HG03558 (cell line): ENCODE measurements around the gene GHRL.
"Not testable (repeated sequence)": the region's sequence is repeated elsewhere in the genome, so short reads cannot be mapped to it uniquely, and the experiment has no call there.

ENCODE experiments used
- ATAC-seq: cut with Tn5 transposase; IDR thresholded peaks from one replicate; pipeline ENCODE4 v1.9.1; 2021; ENCODE audit warnings: moderate number of reproducible peaks; ENCODE audit not compliant: unreplicated experiment; ENCODE audit errors: extremely low read depth

GHRL gene

GRCh38 chr3:10303105-10303504 is 10.4 kb upstream of the GHRL start:
- no peak for ATAC-seq

GRCh38 chr3:10300087-10300486 is 7.3 kb upstream of the GHRL start:
- no peak for ATAC-seq

GRCh38 chr3:10299679-10300078 is 6.9 kb upstream of the GHRL start:
- ATAC-seq = no peak

DNA sequence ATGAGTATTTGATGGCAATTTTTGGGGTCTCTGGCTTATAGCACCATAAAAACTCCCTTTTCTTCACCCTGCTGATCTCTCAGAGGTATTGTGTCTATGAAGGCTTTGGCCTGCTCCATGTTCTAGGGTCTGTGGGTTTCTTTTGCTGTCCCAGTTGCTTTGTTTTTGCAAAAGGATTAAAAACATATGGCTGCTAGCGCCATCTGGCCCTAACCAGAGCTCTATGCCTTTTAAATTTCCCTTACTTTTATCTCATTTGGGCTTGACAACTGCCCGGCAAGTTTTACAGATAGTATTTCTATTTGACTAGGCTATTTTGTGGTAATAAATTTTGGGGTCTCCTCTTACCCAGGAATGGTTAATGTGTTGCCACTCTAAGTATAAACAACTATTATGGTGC is 6.4 kb upstream of the GHRL start:
- no peak for ATAC-seq

DNA sequence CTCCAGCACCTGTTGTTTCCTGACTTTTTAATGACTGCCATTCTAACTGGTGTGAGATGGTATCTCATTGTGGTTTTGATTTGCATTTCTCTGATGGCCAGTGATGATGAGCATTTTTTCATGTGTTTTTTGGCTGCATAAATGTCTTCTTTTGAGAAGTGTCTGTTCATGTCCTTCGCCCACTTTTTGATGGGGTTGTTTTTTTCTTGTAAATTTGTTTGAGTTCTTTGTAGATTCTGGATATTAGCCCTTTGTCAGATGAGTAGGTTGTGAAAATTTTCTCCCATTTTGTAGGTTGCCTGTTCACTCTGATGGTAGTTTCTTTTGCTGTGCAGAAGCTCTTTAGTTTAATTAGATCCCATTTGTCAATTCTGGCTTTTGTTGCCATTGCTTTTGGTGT is 5.3 kb upstream of the GHRL start:
- ATAC-seq = not testable (repeated sequence)

DNA sequence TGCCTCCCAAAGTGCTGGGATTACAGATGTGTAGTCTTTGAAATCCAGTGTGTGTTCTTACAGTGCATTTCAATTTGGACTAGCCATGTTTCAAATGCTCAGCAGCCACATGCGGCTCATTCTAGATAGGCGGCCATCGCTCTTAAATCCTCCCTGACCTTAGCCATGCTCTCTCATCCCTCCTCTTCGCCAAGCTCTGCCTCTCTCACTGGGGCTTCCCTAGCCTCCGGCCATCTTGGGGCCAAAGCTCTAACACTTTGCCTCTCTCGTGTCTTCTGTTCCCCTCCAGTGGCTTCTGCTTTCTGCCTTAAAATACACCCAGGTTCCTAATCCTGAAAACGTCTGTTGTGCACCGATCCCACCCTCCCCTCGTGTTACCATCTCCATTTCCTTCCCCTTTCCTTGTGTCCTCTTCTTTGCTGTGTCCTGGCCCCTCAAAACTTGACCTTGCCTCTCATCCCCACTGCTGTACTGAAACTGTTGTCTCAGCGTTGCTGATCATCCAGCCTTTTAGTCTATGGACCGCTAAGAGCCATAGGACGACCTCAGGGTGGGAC is 1.4 kb upstream of the GHRL start:
- no peak for ATAC-seq

DNA sequence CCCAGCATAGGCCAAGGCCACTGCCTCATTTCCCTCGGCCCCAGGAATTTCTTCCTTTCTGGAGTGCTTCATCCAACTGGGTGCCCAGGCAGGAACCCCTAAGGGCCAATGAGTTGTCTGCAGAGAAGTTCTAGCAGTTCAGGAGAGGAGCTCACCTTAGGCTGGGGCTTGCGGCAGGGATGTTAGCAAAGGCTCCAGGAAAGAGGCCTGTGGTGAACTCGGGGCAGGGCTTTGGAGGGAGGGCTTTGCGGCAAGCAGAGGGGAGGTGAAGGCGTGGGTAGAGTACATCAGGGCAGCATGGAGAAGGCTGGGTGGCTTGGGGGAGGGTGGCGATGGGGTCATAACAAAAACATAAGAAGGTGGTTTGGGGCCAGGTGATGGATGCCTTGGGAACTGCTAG is 1.1 kb downstream of the GHRL start:
- ATAC-seq = no peak

GRCh38 chr3:10290481-10291176 is 2.1 kb downstream of the GHRL start:
- no peak for ATAC-seq

DNA sequence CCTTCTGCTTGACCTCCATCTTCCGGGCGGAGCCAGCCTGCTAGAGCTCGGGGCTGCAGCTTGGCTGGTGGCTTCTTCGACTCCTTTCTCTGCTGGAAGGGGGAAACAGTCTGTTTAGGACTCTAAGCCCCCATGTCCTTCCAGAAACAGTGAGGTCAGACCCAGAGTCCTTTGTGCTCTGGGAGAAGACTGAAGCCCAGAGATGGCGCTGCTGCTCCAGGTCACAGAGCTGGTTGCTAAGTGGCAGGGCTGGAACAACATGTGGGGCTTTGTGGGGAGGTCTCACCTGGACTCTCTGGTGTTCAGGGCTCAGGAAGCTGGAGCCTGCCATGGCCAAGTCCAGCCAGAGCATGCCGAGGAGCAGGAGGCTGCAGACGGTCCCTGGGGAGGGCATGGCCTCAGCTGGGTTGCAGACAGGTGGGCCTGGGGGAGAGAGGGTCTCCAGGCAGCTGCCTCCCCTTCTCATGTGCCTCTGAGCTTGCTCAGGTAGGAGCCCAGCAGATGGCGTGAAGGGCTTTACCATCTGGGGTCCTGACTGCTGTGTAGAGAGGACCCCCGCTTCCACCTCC is 2.9 kb downstream of the GHRL start:
- no peak for ATAC-seq

DNA sequence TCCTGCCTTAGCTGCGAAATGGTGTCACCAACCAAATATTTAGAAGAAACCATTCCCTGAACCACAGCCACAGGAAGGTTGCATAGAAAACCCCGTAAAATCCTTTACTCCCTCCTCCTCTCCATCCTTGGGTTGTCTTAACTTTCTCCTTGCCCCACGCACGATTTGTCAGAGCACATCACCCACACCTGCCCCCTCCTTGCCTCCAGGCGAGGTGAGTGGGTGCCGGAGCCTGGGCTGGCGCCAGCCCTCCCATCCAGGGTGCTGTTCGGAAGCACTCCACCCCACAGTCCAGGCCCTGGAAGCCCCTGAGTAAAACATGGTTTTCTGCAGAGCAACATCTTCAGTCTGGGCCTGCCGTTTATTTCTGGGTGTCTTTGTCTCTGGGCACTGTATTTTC is 3.7 kb downstream of the GHRL start:
- ATAC-seq = no peak

- ATAC-seq = no peak
Measured at GRCh38 chr3:10288575-10288960, 4.2 kb downstream of the GHRL start.

DNA sequence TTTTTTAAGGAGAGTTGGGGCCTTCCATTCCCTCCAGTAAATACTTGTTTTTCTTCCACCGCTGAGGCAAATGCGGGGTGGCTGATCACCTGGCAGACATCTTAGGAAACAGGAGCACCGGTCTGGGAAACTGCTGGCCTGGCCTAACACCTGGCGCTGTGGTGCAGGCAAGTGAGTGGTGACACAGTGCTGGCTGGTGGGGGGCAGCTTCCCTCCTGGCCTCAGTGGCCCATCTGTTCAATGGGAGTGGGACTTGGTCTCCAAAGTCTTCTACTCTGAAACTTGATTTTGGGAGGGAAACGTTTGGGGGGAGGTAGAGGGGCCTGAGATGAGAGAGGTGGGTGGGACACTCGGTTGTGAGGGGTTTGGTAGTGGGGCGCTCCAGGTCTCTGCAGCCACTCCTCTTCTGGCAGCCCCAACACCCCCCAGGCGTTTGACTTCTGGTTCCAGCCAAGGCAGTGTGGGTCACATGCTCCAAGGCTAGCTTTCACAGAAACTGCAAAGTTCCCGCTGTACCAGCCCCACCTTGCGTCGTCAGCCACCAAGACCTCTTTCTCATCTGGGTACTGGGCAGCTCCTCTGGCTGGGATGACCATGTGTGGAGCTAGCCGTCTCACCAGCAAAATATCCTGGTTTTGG is 4.7 kb downstream of the GHRL start:
- no peak for ATAC-seq

- no peak for ATAC-seq
Measured at GRCh38 chr3:10286596-10287295, 6.0 kb downstream of the GHRL start.

- ATAC-seq = no peak
Measured at GRCh38 chr3:10286133-10286524, 6.6 kb downstream of the GHRL start.

DNA sequence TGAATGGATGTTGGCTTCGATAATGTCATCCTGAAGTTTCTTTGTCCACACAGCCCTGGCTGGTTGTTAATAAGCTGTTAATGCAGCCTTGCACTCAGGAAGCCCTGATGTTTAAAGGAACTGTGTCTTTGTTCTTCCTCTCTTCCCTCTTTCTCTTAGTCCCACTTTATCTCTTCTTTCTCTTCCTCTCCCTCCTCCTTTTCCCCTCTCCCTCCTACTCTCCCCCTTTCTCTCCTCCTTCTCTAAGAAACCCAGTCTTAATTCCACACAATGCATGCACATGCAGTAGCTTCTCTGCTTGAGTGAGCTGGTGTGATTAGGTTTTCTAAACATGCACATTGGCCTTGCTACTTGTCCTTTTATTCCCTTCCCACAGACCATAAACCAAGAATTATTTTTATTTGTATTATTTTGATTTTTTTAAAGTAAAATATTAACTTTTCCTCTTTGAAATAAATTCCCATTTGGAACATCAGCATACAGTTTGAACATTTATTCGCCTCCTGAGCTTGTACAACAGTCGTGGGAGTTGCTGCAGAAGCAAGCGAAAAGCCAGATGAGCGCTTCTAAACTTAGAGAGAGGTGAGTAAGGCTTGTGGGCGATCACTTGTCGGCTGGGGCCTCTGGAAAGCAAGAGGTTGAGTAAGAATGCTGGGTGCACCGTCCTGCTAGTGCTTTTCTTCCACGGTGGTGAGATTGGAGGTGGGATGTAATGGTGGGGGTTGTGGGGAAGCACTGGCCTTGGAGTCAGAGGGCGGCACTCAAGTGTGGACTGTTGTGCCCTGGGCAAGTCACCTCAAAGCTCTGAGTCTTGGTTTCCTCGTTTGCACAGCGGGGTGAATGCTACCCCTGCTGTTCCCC is 7.2 kb downstream of the GHRL start:
- ATAC-seq = no peak

- no peak for ATAC-seq
Measured at GRCh38 chr3:10284496-10284895, 8.3 kb downstream of the GHRL start.

- ATAC-seq = no peak
Measured at GRCh38 chr3:10283638-10284037, 9.1 kb downstream of the GHRL start.

GRCh38 chr3:10281951-10282350 is 10.8 kb downstream of the GHRL start:
- no peak for ATAC-seq

GRCh38 chr3:10280571-10280970 is 12.2 kb downstream of the GHRL start:
- ATAC-seq = no peak

- ATAC-seq = no peak
Measured at GRCh38 chr3:10280177-10280529, 12.6 kb downstream of the GHRL start.
